Left lobe of liver (tissue), 2 donors: ENCODE data around the gene STMN1. TPM values are rescaled to one million over a fixed set of nuclear protein-coding genes. Genes with fewer than 3 reads are reported as not detected.

ENCODE experiments used
- ATAC-seq: fragments of 200-7000 bp; cut with Tn5 transposase; one replicate; pipeline ENCODE4 v1.9.1; 2020; ENCODE audit warnings: mild to moderate bottlenecking, moderate library complexity
- DNase-seq: peaks from one replicate; pipeline ENCODE4 v3.0.0-alpha.2; 2020; ENCODE audit warnings: low spot score
- total RNA-seq: library from RNA; stranded (reverse); gene quantifications from one replicate; pipeline ENCODE4 v1.2.1, GENCODE V29; 2021
- donor health status: DM: no; HTN: no; CAD: no; lungs with moderate emphysema.
- donor health status: DM: no; HTN: yes; CAD: no.

Gene STMN1
- total RNA-seq, 1 donor from 2014 or later: 5.2 TPM

DNA sequence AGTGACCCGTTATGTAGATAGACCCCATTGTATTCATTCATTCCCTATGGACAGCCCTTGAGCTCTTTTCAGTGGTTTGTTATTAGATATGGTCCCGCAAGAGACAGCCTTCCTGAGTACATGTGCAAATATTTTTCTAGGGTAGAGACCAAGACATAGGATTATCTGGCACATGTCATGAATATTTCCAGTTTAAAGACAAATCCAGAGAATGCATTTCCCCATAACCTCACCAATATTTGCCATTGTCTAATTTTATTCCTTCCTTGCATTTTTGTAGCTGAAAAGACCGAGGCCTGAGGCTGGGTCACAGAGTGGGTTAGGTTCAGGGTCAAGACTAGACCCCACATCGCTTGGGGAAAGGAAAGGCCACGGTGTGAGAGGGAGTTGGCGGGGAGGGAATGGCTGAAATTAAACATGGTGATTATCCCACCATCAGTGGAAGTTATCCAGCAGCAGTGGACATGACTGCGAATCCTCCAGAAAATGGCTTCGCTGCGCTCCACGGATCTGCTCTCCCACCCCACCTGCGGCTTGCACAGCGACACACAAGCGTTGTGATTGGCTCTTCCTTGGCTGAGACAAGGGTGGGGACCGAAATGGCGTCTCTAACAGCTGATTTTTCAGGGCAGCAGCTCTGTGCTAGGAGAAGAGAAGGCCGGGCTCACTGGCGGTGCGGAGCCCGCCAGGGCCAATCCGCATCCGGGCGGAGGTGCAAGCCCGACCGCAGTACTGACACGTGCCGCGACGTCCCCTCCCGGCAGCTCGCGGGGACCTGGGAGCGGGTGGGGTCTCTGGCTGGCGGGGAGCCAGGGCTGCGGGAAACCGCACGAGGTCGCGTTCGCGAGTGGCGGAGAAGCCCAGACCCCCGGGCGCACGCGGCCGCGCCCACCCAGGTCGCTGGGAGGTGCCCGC is 16.1 kb upstream of the STMN1 start:
- ATAC-seq: peak; percentile 55

GRCh38 chr1:25918615-25919014 is 12.4 kb upstream of the STMN1 start:
- no peak for ATAC-seq
- no peak for DNase-seq

More for the DNA sequence above, 16.1 kb upstream of the STMN1 start:
- no peak for DNase-seq

DNA sequence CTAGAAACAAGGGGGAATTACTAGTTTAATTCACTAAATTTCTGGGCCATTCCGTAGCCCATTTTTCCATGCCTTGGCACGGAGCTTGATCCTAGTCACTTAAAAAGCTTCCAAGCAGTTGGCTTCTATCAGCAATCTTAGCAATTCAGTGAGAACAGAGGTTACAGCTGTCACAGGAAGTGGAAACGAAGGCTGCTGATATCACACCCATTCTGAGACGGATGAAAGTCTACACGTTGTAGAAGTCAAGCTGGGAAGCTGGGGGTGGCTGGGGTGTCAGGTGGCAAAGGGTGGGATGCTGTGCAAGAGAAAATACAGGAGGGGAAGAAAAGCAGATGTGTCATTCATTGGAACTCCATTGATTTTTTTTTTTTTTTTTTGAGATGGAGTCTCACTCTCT is 11.8 kb upstream of the STMN1 start:
- DNase-seq (no peak), ATAC-seq (no peak)

DNA sequence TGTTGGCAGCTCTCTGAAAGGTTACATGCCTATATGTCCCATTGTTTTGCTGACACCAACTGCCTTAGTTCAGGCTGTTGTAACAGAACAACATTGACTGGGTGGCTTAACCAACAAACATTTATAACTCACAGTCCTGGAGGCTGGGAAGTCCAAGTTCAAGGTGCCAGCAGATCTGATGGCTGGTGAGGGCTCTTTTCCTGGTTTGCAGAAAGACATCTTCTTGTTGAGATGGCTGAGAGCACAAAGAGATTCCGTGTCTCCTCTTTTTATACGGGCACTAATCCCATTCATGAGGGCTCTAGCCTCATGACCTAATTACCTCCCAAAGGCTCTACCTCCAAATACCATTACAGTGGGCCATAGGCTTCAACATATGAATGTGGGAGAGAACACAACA is 10.2 kb upstream of the STMN1 start:
- DNase-seq (no peak), ATAC-seq (no peak)

DNA sequence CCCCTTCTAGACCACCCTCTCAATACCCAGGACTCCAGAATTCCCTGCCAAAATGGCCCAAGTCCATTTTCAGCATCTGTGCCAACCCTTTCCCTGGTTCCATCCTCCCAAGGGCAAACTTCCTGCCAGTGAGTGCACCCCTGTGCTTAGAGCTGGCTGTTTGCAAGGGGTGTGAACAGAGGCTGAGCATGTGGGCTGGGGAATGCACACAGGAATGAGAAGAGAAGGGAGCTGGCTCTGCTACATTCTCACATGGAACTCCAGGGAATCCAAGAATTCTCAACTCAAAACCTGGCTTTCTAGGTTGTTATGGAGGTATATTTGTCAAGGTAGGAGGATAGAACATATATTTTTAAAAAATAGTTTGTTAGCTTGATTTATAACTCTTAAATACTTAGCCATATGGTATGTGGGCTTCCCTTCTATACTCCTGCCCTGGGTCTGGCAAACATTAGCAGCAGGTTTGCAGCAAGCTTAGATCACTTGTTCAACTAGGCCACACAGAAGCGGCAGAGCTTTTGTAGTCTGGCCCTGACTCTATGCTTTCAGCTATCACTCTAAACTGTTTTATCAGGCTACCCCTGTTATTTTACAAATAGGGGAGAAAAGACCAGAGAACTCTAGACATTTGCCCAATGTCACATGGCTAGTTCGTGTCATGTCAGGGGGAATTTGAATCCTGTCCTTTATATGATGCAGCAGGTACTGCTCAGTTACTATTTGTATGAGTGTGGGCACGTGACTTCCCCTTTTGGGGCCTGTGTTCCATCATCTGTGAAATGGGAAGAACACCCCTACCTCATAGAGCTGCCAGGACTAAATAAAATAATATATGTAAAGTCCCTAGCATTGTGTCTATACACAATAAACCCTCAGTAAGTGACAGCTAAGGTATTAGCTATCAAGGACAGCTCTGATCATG is 8.1 kb upstream of the STMN1 start:
- no peak for DNase-seq
- no peak for ATAC-seq

GRCh38 chr1:25913206-25913605 is 7.0 kb upstream of the STMN1 start:
- DNase-seq (no peak), ATAC-seq (no peak)

- ATAC-seq: no peak
- DNase-seq: no peak
Observed at GRCh38 chr1:25912076-25912831, 6.0 kb upstream of the STMN1 start.

DNA sequence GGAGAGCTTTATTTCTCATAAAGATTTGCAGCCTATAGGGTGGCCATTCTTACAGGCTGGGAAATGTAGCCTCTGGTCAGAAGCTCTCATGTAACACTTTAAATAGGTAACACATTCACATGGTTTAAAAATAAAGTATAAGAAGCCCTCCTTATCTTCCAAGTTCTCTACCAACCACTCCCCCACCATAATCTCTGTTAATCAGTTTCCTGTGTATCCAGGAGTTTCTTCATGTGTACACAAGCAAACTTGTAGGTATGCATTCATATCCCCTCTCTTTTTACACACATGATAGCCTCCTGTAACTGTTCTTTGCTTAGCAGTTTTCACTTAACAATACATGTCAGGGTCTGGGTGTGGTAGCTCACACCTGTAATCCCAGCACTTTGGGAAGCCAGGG is 4.9 kb upstream of the STMN1 start:
- DNase-seq (no peak), ATAC-seq (no peak)

DNA sequence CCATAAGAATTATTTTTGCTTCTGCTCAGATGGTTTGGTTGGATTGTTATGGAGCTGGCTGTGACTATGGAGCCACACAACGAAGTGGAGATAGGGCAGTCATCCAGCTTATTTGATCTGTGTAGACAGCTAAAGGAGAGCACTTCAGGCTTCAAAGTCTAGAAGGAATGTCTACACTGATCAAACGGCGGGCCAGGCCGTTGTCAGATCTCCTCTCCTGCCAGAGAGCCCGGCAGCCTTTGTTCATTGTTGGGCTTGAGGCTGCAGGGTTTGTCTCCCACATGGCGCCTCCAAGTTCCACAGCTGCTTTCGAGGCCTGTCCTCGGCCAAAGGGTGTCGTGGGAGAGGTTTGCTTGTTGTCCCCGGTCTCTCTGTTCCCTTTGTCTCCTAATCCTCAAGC is 2.8 kb upstream of the STMN1 start:
- ATAC-seq (no peak), DNase-seq (no peak)

GRCh38 chr1:25908161-25908560 is 1.9 kb upstream of the STMN1 start:
- DNase-seq: no peak
- ATAC-seq: no peak

DNA sequence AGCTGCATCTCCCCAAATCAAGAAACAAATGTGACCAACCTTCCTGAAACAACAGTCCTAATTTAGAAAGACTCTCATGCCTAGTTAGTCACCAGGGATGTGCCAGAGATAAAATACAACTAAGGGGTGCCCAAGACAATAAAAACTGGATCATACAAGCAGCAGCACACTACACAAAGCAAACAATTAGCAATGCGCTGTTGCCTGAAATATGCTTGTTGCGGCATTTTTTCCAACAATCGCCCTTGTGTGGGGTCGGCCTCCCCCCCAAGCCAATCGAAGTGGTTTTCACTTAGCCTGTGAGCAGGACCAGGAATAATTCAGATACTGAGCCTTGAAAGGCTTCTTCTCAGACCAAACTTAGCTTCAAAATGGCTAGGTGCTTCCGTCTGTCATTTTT is 1.4 kb upstream of the STMN1 start:
- ATAC-seq: no peak
- DNase-seq: no peak

GRCh38 chr1:25906644-25907300 is 553 bp upstream of the STMN1 start:
- no peak for DNase-seq
- ATAC-seq: peak; percentile 2

DNA sequence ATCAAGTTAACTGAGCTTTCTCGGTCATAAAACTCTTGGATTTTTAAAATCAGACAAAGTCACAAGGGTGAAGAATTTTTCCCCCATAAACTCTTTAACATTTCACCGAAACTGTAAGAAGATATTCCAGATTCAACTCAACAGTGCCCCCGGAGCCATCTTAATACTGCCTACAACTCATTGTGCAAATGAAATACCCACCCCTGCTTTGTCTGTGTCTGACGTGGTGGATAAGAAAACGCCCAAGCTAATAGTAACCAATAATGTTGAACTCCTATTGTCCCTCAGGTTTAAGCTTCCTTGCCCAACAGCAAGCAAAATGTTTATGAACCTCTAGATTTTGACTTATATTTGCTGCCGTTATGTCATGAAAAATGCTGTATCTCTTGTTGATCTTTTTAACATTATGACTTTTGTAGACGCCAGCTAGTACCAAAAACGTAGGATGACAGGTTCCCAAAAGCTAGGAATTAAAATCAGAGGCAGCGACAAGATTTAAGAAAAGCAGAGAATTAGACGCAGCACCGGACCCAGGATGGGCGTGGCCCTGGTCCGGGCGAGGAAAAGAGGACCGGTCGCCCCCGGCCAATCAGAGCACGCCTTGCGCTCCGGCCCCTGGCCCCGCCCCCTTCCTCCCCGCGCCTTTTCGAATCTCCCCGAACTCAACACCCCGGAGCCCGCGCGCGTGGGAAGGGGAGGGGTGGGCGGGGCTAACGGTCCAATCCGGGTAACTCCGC is 1.1 kb downstream of the STMN1 start:
- ATAC-seq (peak; percentile 94), DNase-seq (peak; percentile 92)

DNA sequence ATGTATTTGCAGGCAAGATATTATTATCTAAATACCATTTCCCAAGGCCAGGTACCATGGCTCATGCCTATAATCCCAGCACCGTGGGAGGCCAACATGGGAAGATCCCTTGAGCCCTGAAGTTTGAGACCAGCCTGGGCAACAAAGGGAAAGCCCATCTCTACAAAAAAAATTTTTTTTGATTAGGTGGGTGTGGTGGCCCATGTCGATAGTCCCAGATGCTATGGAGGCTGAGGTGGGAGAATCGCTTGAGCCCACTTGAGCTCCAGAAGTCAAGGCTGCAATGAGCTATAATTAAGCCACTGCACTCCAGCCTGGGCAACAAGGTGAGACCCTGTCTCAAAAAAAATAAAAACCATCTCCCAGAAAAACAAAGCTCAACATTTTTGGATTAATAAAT is 2.2 kb downstream of the STMN1 start:
- DNase-seq (no peak), ATAC-seq (no peak)

DNA sequence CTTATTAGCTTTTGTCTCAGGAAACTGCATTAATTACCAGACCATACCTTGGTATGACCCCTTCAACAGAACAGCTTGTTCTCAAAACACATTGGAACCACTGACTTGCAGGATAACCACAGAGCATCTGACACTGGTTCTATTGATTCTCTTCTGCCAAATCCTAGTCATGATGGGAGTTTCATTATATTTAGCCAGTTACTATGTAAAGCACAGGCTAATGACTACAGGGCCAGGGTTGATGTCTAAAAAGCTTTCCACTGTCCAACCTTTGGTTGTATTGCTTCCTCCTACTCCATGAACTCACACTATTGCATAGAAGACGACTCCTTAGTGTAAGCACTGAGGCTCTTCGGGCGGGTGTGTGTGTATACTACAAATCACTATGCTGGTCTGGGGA is 3.8 kb downstream of the STMN1 start:
- ATAC-seq (no peak), DNase-seq (no peak)

GRCh38 chr1:25900219-25900618 is 6.0 kb downstream of the STMN1 start:
- DNase-seq (no peak), ATAC-seq (no peak)

- ATAC-seq (no peak), DNase-seq (no peak)
Observed at GRCh38 chr1:25899792-25900191, 6.4 kb downstream of the STMN1 start.

DNA sequence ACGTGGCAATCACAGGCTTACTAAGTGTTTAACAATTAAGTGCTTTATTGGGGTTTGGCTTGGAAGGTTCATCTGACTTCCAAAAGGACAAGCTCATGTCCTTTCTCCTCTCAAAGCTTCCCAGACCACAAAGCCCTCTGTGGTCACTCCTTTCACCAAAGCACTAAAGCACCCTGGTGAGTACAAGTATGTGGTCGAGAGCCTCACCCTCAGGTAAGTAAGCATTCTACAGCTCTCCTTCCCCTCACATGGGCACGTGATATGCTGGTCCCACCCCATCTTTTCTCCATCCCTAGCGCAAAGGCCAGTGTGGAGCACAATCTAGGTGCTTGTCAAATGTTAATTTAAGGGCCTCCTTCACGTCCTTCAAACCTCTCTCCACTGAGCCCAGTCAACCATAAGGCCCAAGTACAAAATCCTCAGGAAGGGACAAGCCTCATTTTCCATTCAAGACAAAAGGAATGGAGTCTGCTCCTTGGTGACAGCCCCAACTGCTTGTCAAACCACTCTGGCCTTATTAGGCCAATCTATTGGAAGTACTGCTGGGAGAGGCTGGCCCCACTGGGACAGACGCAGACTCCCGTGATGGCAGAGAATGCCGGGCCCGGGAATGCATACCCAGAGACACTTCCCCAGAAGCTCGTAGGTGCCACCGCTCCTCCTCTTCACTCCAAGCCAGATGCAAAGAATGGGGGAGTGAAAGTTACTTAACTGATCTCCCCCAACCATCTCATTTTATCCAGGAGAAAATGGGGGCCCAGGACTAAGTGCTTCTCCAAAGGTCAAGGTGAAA is 7.8 kb downstream of the STMN1 start:
- DNase-seq (no peak), ATAC-seq (no peak)

- no peak for ATAC-seq
- DNase-seq: no peak
Observed at GRCh38 chr1:25897754-25898153, 8.5 kb downstream of the STMN1 start.
